ENCODE measurements around the gene ANAPC13.

DNA sequence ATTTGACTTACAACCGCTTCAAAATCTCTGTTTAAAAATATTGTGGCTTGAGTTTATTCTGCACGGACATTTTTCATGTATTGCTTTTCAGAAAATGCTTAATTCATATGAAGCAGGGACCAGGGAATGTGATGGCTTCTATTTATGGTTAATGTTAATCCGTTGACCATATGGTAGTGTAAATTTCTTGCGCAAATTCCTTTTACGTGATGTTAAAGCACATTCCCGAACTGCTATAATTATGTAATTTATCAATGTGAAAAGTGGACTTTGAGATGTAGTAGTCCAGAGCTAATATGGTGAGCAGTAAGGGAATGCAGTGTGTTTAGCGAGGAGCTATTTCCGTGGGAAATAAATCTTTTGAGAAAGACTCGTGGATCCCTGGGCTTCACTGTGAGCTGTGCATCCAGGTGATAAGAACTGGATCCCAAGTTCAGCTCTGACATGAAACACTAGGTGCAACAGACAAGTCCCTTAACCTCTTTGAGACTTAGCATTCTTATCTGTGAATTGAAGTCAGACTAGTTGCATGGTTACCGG lies 27.3 kb downstream of the ANAPC13 start:
- no peak for TF ChIP-seq POLR2A (IDR thresholded peaks at IDR 0.05)
- TF ChIP-seq, protein P1, sequence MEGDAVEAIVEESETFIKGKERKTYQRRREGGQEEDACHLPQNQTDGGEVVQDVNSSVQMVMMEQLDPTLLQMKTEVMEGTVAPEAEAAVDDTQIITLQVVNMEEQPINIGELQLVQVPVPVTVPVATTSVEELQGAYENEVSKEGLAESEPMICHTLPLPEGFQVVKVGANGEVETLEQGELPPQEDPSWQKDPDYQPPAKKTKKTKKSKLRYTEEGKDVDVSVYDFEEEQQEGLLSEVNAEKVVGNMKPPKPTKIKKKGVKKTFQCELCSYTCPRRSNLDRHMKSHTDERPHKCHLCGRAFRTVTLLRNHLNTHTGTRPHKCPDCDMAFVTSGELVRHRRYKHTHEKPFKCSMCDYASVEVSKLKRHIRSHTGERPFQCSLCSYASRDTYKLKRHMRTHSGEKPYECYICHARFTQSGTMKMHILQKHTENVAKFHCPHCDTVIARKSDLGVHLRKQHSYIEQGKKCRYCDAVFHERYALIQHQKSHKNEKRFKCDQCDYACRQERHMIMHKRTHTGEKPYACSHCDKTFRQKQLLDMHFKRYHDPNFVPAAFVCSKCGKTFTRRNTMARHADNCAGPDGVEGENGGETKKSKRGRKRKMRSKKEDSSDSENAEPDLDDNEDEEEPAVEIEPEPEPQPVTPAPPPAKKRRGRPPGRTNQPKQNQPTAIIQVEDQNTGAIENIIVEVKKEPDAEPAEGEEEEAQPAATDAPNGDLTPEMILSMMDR (IDR thresholded peaks at IDR 0.05 in 8 of 11, conservative IDR thresholded peaks at IDR 0.05 in 3 of 11), result no peak
- no peak for TF ChIP-seq POLR2AphosphoS5 (IDR thresholded peaks at IDR 0.05)
